Hematopoietic multipotent progenitor cell treated with erythropoietin and hydrocortisone succinate and interleukin-3 and kit ligand, for 6 days (in vitro differentiated cells): ENCODE data around the gene MGA.

Experiments
- DNase-seq: peaks from one replicate; pipeline ENCODE4 v3.0.0-alpha.2; 2015

The MGA gene

DNA sequence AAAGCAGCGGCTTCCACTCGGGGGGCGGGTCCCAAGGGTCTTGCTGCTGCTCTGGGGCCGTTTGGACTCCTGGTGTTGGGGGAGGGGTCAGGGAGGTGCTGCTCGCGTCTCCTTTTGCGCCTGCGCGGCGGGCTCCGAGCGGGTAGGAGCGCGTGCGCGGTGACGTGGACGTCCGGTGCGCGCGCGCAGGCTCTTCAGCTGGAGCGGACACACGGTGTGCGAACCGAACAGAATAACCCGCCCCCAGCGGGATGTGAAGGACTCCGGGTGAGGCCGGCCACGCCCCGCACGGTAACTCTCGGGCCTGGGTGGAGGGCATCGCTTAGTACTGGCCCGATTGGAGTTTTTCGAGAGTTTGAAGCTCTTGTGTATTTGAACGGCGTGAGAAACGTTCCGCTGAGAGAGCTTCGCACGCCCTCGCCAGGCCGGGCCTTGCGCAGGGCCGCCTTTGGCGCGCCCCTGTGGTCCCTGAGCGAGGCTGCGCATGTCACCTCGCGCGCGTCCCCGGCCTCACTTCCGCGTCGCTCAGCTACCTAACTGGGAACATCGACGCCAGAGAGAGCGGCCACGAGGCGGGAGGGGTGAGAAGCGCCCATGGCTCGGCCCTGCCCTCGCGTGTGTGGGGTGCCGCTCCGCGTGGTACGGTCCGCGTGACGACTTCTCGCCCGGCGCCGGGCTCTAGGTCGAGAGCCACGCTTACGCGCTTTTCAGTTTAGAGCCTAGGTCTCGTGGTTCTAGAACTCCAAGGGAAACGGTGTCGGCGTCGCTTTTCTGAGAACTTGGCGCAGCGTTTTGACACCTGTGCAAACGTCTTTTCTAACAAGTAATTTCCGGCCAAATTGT, at the start of gene MGA:
Gene MGA, plus strand, starts transcription at position 171 of the 843 bp plus-strand sequence.
- DNase-seq, result peak; percentile 95

DNA sequence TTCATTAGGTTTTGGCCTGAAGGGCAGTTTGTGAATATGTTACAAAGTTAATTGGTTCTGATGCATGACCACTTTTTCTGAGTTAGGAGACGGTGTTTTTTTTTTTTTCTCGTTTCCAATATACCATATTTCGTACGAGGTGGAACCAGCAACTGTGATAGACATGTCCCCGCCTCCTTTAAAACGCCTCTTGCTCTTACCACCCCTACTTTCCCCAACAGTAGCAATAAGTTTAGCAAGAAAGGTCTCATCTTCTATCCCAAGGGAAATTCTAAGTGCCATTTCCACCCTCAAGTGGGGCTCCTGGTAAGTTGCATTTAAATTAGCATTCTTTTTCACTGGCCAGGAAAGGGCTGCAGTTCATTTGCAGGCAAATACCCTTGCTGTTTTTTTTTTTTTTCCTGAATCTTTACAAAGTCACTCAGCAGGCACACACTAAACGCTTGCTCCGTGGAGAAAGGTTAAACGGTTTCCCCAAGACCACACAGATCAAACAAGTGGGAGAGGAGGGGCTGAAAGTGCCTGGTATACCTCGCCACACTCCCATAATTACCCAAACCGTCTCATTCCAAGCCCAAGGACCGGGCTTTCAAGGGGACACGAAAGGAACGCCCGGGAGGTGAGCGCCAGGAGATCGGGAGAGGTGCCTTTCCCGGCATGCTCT, 39.5 kb upstream of the MGA start:
- DNase-seq, result no peak

DNA sequence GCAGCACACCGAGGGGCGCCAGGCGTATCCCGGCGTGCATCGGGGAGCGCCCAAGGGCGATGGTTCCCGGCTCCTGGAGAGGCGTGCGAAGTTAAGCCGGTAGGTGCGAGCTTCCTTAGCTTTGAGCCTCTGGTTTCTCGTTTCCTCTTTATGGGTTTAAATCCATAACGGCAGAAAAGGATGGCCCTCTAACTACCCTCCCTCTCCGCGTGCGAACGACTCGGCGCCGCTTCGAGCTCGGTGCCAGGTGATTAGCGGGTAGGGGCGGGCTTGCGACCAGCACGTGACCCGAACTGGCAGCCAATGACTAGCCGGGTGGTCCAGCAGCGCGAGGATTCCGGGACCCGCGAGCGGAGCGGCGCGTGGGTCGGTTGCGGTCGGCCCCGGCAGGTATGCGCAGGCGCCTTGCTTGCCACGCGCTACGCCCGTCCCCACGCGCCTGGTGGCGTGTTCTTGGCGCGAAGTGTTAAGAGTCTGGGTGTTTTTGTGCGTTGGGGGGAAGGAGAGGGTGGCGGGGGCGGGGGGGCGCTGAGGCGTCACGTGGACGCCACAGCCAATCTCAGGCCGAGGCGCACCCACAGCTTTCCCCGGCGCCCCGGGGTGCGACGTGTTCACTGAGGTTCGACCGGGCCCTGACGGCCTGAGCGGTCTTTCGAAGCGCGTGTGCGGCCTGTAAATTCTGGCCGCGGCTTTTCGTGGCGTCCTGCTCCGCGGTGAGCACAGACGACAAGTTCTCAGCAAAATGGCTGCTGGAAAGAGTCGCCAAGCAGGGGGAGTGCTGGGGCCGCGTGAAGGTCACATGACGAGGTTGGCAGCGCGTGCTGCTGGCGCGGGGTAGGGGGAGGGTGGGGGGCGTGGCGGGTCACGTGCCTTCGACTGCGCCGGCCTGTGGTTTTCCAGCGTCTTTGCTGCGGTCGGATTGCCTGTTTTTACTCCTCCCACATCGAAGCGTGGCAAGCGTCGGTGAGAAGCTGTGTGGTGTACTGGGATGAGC, 38.7 kb upstream of the MGA start:
- DNase-seq, result peak; percentile 79

DNA sequence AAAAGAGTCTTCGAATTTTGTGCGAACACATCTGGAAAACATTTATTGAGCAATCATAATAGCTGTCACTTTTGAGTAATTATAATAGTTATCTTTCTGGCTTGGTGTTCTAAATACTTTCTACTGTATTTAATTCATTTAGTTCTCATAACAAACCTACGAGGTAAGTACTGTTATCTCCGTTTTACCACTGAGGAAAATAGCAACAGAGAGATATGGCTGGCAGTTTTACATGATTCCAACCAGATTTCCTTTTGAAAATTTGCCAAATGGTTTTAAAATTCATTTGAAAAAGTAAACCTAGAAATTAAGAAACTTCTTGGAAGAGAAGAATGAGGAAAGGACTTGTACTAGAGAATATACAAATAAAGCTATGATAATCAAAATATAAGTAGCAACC, 37.3 kb upstream of the MGA start:
- DNase-seq, result no peak

DNA sequence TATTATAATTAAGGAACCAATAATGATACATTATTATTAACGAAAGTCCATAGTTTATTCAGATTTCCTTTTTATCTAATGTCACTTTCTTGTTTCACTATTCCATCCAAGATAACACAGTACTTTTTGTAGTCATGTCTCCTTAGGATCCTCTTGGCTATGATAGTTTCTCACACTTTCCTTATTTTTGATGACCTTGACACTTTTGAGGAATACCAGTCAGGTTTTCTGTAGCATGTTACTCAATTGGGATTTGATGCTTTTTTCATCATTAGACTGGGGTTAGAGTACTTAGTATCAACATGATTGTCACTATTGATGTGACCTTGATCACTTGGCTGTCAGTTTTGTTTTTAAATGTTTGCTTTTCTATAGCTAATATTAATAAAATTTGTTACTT, 33.0 kb upstream of the MGA start:
- no peak for DNase-seq

DNA sequence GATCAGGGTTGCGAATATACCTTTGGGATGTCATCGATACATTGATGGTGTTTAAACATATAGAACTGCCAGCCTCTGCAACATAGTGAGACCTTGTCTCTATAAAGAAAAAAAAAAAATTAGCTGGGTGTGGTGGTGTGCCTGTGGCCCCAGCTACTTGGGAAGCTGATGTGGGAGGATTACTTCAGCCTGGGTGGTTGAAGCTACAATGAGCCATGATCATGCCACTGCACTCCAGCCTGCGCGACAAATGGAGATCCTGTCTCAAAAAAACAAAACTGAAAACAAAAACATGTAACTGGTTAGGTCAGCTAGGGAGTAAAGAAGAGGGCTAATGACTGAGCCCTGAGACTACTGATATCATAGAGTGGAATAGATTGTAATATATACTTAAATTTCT, 30.7 kb upstream of the MGA start:
- peak; percentile 30 for DNase-seq

DNA sequence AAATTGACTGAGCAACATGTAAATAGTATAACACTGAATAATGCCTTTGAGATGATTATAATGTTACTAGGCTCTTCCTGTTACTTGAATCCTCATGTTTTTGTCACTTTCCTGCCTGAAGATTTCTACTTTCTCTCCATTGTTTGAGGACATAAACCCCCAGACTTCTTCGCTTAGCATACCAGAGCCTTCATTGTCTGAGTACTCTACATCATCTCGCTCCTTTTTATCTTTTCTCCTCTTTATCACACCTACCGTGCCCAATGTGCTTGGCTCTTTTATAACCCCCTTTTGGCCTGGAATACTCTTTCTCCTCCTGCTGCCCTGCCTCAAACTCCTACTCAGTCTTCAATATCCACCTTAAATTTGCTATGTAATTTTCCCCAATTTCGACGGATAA, 30.3 kb upstream of the MGA start:
- no peak for DNase-seq

DNA sequence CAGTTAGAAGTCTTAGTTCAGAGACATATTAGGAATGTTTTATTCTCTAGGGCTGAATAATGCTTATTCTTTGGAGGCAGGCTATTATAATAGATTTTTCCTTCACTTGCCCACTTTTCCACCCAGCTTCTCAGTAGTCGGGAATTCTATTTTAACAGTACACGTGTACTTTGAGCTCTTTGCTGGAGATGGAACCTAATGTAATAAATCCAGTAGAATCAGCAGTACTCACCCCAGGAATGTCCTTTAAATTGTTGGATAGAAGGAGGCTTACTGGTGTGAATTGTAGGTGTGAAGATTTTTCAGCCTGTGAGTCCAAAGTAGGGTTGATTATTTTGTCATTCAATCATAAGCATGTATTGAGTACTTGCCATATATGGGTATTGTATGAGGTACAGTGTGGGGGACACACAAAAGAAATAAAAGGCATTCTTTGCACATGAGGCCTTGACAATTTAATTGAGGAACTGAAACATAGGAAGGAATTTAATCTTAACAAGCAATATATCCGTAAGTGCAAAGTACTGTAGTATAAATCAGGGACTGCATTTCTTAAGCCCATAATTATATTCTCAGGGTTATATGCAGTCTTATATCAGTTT, 29.5 kb upstream of the MGA start:
- DNase-seq, result no peak

DNA sequence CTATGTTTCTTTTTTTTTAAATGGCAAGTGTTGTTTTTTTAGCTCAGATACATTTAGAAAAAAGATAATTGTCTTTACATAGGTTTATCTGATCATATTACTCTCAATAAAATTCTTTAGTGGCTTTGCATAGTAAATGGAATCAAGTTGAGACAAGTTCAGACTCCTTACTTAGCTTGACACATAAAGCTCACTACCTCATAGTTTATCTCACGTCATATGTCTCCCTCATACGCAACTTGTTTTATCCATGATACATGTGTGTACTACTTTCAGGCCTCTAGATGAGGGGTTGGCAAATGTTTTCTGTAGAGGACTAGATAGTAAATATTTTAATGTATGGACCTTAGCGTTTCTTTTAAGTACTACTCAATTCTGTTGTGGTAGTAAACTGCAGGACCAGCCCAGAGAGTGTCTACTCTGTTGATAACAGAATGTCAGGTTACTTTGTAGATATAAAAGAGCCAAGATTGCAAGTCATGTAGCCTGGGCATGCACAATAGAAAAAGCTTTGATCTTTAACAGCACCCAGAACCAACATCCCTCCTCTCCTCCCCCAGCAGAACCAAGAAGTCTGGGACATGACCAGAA, 28.2 kb upstream of the MGA start:
- peak; percentile 68 for DNase-seq

- DNase-seq, result no peak
Measured at GRCh38 chr15:41633609-41634008, 26.6 kb upstream of the MGA start.

DNA sequence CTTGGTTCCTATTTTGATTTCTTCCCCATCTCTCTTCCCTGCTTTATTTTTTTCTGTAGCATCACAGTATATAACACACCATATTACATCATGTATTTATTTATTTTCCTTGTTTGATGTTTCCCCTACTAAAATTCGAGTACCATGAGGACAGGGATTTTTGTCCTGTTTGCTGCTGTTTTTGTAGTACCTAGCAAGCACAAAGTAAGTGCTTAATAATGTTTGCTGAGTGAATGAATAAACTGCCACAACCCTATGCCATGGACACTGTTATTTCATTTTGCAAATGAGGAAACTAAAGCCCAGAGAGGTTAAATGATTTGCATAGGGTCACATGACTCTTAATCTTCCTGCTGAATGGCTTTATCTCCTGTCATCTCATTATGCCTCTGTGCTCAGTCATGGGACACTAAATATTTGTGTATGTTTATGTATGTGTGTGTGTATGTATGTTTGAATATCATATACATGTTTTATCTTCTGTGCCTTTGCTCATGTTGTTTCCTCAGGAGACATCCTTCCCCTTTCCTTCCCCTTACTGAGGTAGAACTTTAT, 26.1 kb upstream of the MGA start:
- DNase-seq, result peak; percentile 47

DNA sequence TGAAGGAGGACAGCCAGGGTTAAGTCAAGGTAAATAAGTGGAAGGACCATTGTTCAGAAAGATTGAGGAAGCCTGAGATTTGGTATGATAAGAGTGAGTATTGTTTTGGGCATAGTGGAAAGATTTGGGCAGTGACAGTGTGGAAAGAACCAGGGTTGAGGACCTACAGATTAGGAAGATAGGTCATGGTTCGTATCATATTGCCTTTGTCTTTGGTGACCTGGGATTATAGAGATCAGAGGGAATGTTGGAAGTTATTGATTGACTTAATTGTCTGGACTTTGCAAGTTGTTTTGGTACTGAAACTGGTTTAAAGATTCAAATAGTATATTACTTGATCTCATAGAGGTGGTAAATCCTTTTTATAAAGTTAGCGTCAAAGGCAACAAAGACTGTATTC, 23.1 kb upstream of the MGA start:
- no peak for DNase-seq

DNA sequence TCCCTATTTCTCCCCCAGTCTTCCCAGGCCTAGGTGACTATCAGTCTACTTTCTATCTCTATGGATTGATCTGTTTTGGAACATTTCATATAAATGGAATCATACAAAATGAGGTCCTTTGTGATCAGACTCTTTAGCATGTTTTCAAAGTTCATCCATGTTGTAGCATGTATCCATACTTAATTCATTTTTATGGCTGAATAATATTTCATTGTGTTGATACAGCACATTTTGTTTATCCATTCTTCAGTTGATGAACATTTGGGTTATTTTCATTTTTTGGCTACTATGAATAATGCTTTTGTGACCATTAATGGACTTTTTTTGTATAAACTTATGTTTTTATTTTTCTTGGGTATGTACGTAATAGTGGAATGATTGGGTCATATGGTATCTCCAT, 19.2 kb upstream of the MGA start:
- no peak for DNase-seq

DNA sequence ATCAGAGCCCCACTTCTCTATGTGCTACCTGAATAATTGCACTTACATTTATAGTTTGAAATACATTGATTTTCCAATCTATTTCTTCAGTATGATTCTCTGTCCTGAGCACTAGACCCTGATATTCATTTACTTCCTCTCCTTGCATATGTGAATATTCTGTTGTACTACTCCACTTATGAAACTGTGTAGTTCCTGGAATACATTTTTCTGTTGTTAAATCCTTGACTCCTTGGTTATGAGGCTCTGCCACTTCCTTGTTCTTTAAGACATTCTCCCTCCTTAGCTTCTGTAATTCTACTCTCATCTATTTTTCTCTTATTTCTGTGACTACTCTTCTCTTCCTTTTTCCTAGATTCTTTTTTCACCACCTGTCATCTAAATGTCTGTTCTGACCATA, 12.9 kb upstream of the MGA start:
- DNase-seq, result peak; percentile 30

DNA sequence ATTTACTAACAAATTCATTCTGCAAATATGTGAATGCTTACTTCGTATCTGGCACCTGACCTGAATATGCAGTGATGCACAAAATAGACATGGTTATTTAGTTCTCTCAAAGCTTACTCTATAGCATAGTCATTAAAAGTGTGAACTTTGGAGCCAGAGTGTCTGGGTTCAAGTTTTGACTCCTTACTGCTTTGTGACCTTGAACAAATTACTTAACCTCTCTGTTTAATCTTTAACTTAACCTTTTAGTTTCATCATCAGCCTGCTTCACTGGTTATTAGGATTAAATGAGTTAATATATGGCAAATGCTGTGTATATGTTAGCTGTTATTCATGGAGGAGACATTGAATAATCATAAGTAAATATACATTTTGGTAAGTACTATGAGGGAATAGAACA, 12.1 kb upstream of the MGA start:
- no peak for DNase-seq

GRCh38 chr15:41648770-41649169, 11.4 kb upstream of the MGA start:
- DNase-seq, result no peak

DNA sequence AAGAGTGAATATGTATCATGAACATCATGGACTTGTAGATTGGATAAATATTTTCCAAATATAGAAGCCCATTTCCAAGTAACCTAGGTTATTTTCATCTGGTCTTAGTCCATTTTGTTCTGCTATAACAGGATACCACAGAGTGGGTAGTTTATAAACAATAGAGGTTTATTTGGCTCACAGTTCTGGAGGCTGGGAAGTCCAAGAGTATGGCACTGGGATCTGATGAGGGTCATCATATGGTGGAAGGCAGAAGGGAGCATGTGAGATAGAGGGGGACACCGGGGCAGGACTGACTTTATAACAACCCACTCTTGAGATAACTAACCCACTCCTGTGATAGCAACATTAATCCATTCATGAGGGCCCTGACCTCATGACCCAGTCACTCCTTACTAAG, 9.4 kb upstream of the MGA start:
- DNase-seq, result no peak

- DNase-seq, result no peak
Measured at GRCh38 chr15:41651373-41651772, 8.8 kb upstream of the MGA start.

GRCh38 chr15:41653760-41654159, 6.4 kb upstream of the MGA start:
- DNase-seq, result no peak

GRCh38 chr15:41655716-41656115, 4.5 kb upstream of the MGA start:
- DNase-seq, result no peak

- DNase-seq, result no peak
Measured at GRCh38 chr15:41656188-41656587, 4.0 kb upstream of the MGA start.

DNA sequence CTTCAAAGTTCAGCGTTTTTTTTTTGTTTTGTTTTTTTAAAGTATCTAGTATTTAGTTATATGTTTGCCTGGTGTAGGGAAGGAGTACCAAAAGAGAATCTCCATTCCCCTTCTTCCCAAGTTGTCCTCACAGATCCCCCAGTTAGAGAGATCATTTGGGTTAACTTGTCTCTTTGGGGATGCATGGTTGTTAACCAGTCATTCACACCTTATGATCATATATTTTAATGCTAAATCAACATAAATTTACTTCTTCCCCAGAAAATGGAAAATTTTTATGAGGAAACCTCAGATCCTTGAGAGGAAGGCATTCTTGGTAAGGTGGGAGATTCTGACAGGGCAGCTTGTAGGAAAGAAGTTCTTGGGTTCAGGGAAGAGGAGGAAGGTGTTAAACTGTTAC, 1.5 kb upstream of the MGA start:
- no peak for DNase-seq
